Smooth muscle cell (in vitro differentiated cells): ENCODE measurements around the gene NECTIN1. TPM values are rescaled to one million over a fixed set of nuclear protein-coding genes. Genes with fewer than 3 reads are reported as not detected.

ENCODE experiments used
- DNase-seq: peaks from one replicate; lab custom pipeline; 2025; ENCODE audit not compliant: unreplicated experiment; lab: John Stamatoyannopoulos, UW
- H2AFZ ChIP-seq: fragments of 200-600 bp; sonication (generic); 2 replicates; pipeline ENCODE4 v1.6.0; 2016; ENCODE audit warnings: antibody characterized with exemption, low read depth, mild to moderate bottlenecking
- H3F3A ChIP-seq: fragments of 200-600 bp; sonication (generic); 2 replicates; pipeline ENCODE4 v1.6.0; 2017; ENCODE audit warnings: antibody characterized with exemption, low read depth
- H3K27ac ChIP-seq: fragments of 200-600 bp; sonication (generic); 2 replicates; pipeline ENCODE4 v1.5.1; 2016; ENCODE audit warnings: low read depth, mild to moderate bottlenecking
- H3K27me3 ChIP-seq: fragments of 200-600 bp; sonication (generic); 2 replicates; pipeline ENCODE4 v1.6.1; 2016; ENCODE audit warnings: low read depth, mild to moderate bottlenecking
- H3K36me3 ChIP-seq: fragments of 200-600 bp; sonication (generic); 2 replicates; pipeline ENCODE4 v1.5.1; 2016; ENCODE audit warnings: low read depth
- H3K4me1 ChIP-seq: fragments of 200-600 bp; sonication (generic); 2 replicates; pipeline ENCODE4 v1.5.1; 2016; ENCODE audit warnings: low read depth
- H3K4me2 ChIP-seq: fragments of 200-600 bp; sonication (generic); 2 replicates; pipeline ENCODE4 v1.6.0; 2016; ENCODE audit warnings: mild to moderate bottlenecking
- H3K4me3 ChIP-seq: fragments of 200-600 bp; sonication (generic); 2 replicates; pipeline ENCODE4 v1.5.1; 2016; ENCODE audit warnings: mild to moderate bottlenecking
- H3K79me2 ChIP-seq: fragments of 200-600 bp; sonication (generic); 2 replicates; pipeline ENCODE4 v1.6.0; 2016; ENCODE audit warnings: low read depth, mild to moderate bottlenecking
- H3K9ac ChIP-seq: fragments of 200-600 bp; sonication (generic); 2 replicates; pipeline ENCODE4 v1.6.0; 2016; ENCODE audit warnings: low read depth
- H3K9me3 ChIP-seq: fragments of 200-600 bp; sonication (generic); replicated peaks from 2 replicates; pipeline ENCODE4 v1.5.1; 2016; ENCODE audit warnings: low read depth
- H4K20me1 ChIP-seq: fragments of 200-600 bp; sonication (generic); 2 replicates; pipeline ENCODE4 v1.6.0; 2016; ENCODE audit warnings: low read depth
- WGBS: methylation state at CpG from one replicate; pipeline ENCODE4 v1.1.7; 2016; ENCODE audit warnings: low lambda C conversion rate; 5-methylcytosine and 5-hydroxymethylcytosine counted together
- polyA plus RNA-seq: library from polyadenylated mRNA; unstranded; fragments of >200 nt; fragmentation: Nextera tagmentation; extraction: Ambion mirVana; gene quantifications from 2 replicates; pipeline ENCODE4 v1.2.1, GENCODE V29; 2016
- total RNA-seq: library from RNA; depleted of rRNA; stranded (reverse); fragments of >200 nt; gene quantifications from 2 replicates; pipeline ENCODE4 v1.2.3, GENCODE V29; 2014
- TF ChIP-seq, protein P1 (sequence below): fragments of 200-600 bp; sonication (generic); IDR thresholded peaks from 2 replicates; pipeline ENCODE4 v1.5.1; 2017; ENCODE audit warnings: borderline replicate concordance, mild to moderate bottlenecking, antibody characterized with exemption; ENCODE audit not compliant: insufficient read depth, poor library complexity, severe bottlenecking

The NECTIN1 gene, protein sequence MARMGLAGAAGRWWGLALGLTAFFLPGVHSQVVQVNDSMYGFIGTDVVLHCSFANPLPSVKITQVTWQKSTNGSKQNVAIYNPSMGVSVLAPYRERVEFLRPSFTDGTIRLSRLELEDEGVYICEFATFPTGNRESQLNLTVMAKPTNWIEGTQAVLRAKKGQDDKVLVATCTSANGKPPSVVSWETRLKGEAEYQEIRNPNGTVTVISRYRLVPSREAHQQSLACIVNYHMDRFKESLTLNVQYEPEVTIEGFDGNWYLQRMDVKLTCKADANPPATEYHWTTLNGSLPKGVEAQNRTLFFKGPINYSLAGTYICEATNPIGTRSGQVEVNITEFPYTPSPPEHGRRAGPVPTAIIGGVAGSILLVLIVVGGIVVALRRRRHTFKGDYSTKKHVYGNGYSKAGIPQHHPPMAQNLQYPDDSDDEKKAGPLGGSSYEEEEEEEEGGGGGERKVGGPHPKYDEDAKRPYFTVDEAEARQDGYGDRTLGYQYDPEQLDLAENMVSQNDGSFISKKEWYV
- total RNA-seq = 9.1 and 10.1 TPM in 2 replicates
- polyA plus RNA-seq = 4.9 and 7.1 TPM in 2 replicates

DNA sequence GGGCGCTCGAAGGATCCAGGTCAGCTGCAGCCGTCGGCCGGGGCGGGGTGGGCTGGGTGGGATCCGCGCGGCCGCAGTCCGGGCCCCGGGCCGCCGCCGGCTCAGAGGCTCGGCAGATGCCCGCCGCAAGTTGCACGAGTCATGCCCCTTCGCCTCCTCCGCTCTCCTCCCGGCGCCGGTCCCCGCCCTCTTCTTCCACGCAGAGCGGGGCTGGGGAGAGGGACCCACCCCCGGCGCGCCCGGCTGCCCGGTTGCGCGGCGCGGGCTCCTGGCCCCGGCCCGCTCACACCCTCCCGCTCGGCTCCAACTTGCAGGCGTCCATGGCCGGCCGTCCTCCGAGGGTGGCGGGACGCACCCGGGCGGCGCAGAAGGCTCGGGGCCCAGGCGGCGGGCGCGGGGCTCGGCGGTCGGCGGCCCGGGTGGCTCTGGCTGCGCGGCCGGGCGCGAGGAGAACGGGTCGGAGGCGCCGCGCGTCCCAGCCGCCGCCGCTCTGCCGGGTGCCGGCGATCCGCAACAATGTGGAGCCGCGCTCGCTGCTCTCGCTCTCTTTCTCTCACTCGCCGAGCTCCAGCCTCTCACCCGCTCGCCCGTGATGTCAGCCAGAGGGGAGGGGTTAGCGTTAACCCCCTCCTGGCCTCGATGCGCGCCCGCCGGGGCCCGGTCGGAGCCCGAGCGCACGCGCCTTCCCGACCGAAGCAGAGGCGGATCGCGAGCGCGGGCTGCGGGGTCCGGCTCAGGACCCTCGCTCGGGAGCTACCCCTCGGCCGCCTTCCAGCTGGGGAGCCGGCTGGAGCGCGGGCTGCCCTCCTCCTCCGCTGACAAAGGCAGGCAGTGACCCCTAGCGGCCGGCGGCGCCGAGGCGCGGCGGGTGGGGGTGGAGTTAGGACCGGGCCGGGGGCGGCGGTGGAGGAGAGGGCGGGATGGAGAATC lies at the start of gene NECTIN1:
Gene NECTIN1, minus strand, starts transcription at position 550 of the 930 bp plus-strand sequence. CDS start 647 bp downstream, outside the sequence.
- TF ChIP-seq, protein P1, sequence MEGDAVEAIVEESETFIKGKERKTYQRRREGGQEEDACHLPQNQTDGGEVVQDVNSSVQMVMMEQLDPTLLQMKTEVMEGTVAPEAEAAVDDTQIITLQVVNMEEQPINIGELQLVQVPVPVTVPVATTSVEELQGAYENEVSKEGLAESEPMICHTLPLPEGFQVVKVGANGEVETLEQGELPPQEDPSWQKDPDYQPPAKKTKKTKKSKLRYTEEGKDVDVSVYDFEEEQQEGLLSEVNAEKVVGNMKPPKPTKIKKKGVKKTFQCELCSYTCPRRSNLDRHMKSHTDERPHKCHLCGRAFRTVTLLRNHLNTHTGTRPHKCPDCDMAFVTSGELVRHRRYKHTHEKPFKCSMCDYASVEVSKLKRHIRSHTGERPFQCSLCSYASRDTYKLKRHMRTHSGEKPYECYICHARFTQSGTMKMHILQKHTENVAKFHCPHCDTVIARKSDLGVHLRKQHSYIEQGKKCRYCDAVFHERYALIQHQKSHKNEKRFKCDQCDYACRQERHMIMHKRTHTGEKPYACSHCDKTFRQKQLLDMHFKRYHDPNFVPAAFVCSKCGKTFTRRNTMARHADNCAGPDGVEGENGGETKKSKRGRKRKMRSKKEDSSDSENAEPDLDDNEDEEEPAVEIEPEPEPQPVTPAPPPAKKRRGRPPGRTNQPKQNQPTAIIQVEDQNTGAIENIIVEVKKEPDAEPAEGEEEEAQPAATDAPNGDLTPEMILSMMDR = peak; percentile 97
- peaks cover 37% of the 10 kb centered on the region for H3K4me1 ChIP-seq
- H2AFZ ChIP-seq = peak within 1 kb of the TSS; percentile 96
- H3K4me3 ChIP-seq = peak within 1 kb of the TSS; percentile 84
- H3K79me2 ChIP-seq = peaks cover 21% of the 10 kb centered on the region
- peaks cover 5% of the 10 kb centered on the region for H3F3A ChIP-seq
- no peaks in the 10 kb centered on the region for H3K27me3 ChIP-seq
- H3K36me3 ChIP-seq = no peaks in the 10 kb centered on the region
- DNase-seq = peak; percentile 90
- WGBS = 2% methylated on average over 66 of the region's 128 CpGs
- no peaks in the 10 kb centered on the region for H3K9me3 ChIP-seq
- H3K27ac ChIP-seq = peak within 1 kb of the TSS; percentile 69
- H3K4me2 ChIP-seq = peak within 1 kb of the TSS; percentile 96
- peak within 1 kb of the TSS; percentile 50 for H3K9ac ChIP-seq
- H4K20me1 ChIP-seq = peaks cover 45% of the 10 kb centered on the region

DNA sequence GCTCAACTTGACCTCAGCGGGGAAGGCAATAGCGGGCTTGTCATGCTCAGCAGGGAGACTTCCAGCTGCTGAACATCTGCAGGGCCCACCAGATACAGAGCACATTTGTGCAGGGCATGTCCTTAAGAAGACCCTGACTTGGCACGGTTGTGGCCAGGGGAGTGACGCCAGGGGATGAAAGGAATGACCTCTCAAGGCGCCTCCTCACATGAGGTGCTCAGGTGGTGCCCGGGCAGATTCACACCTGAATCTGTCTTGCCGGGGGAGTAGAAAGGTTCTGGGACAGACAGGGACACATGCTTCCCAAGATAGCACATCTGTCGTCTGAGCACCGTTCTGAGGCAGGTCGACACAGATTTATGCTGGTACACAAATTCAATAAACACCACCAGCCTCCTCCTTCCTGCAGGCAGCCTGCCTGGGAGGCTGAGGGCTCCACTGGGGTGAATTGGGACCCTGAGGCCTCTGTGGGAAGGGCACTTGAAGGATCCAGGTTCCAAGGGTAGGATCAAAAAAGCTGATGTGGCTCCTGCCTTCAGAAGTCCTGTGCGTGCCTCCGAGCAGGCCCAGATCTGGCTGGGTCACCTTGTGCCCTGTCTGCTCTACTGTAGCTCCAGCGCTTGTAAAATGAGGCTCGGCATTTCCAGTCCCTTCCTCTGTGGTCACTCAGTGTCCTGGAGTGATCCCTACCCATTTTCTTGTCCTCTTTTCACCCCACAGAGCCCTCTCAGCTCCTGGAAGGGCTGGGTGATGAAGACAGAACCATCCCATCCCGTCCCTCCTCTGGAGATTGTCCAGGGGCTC lies 49.6 kb upstream of the NECTIN1 start:
- no peak for DNase-seq
- no peak overlapping the region for H3K9ac ChIP-seq
- H2AFZ ChIP-seq = no peak overlapping the region
- H3K27ac ChIP-seq = no peak overlapping the region
- H3K9me3 ChIP-seq = no peaks in the 10 kb centered on the region
- no peak overlapping the region for H3K4me2 ChIP-seq
- H3K4me3 ChIP-seq = no peak overlapping the region
- H4K20me1 ChIP-seq = no peaks in the 10 kb centered on the region
- 73% methylated on average over 15 of the region's 15 CpGs for WGBS
- H3F3A ChIP-seq = no peaks in the 10 kb centered on the region
- TF ChIP-seq, protein P1 = no peak
- peaks cover 8% of the 10 kb centered on the region for H3K27me3 ChIP-seq
- H3K36me3 ChIP-seq = no peaks in the 10 kb centered on the region
- H3K4me1 ChIP-seq = peaks cover 13% of the 10 kb centered on the region
- no peaks in the 10 kb centered on the region for H3K79me2 ChIP-seq

DNA sequence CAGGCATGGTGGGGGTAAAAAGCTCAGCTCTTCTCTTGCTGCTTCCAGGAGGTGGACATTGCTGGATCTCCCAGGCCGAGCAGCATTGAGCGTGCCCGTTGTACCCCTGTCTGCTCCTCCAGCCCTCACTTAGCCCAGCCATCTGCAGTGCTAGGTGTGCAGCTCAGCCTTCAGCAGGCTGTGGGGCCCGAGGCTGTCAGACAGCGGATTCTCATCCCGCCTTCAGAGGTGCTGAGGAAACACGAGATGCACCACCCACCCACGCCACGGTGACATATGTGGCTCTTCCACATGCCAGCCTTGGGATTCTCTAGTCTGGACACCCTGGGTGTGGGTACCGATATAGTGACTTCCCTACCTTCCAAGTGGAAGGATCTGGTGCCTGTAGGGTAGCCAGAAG lies 48.9 kb upstream of the NECTIN1 start:
- Histone ChIP-seq H3K4me1 (peaks cover 12% of the 10 kb centered on the region), H3K9ac (no peak overlapping the region), H3K9me3 (no peaks in the 10 kb centered on the region), H4K20me1 (no peaks in the 10 kb centered on the region), H3K4me2 (no peak overlapping the region), H3K36me3 (no peaks in the 10 kb centered on the region), H3K4me3 (no peak overlapping the region), H2AFZ (no peak overlapping the region), H3F3A (no peaks in the 10 kb centered on the region), H3K79me2 (no peaks in the 10 kb centered on the region), H3K27me3 (peaks cover 8% of the 10 kb centered on the region), H3K27ac (no peak overlapping the region)
- TF ChIP-seq, protein P1 = no peak
- no peak for DNase-seq
- 90% methylated on average over 10 of the region's 10 CpGs for WGBS
